CD4-positive, alpha-beta T cell (primary cell): ENCODE results near the gene PTH2. TPM values are rescaled to one million over a fixed set of nuclear protein-coding genes. Genes with fewer than 3 reads are reported as not detected.

ENCODE experiments used
- ATAC-seq: fragments of 200-7000 bp; cut with Tn5 transposase; one replicate; pipeline ENCODE4 v1.10.0; 2022; ENCODE audit warnings: mild to moderate bottlenecking; ENCODE audit not compliant: poor library complexity
- CTCF ChIA-PET: fragments of 350-600 bp; sonication (Branson Sonifier 250); formaldehyde crosslinking; loops from one replicate; lab custom pipeline; 2021; ENCODE audit warnings: antibody characterized with exemption, inconsistent platforms; lab: Charles Lee
- POLR2A ChIA-PET: fragments of 350-600 bp; sonication (Branson Sonifier 250); formaldehyde crosslinking; loops from one replicate; lab custom pipeline; 2021; ENCODE audit warnings: antibody characterized with exemption, inconsistent platforms; lab: Charles Lee
- DNase-seq, 14 experiments: peaks; one replicate each; pipeline ENCODE4 v3.0.0-alpha.2; 2013 to 2020; ENCODE audit warnings: mixed read lengths in 2 of 14
- H3K27ac ChIP-seq, 2 donors: one replicate each; pipeline versions ENCODE4 v1.5.1 to v1.7.0; 2013; ENCODE audit warnings: low read length in 2 of 2, low read depth in 1 of 2, mild to moderate bottlenecking in 1 of 2
- H3K27me3 ChIP-seq, 2 experiments: 1 replicate in 1 of 2; 2 replicates in 1 of 2; pipeline versions ENCODE4 v1.6.1 to v1.7.0; 2013; ENCODE audit warnings: low read length in 2 of 2, control low read depth in 1 of 2, mild to moderate bottlenecking in 1 of 2, moderate library complexity in 1 of 2; ENCODE audit not compliant: insufficient read depth in 2 of 2, control insufficient read depth in 1 of 2
- H3K36me3 ChIP-seq: one replicate; pipeline ENCODE4 v1.6.1; 2013; ENCODE audit warnings: low read length, control low read depth; ENCODE audit not compliant: insufficient read depth
- H3K4me1 ChIP-seq: one replicate; pipeline ENCODE4 v1.6.1; 2013; ENCODE audit warnings: low read length, control low read depth; ENCODE audit not compliant: insufficient read depth
- H3K4me3 ChIP-seq: one replicate; pipeline ENCODE4 v1.5.1; 2013; ENCODE audit warnings: mild to moderate bottlenecking, low read length, moderate library complexity
- H3K9me3 ChIP-seq, 2 experiments: 1 replicate in 1 of 2; 2 replicates in 1 of 2; pipeline versions ENCODE4 v1.6.1 to v1.7.0; 2013; ENCODE audit warnings: low read length in 2 of 2, mild to moderate bottlenecking in 2 of 2, control low read depth in 1 of 2, moderate library complexity in 1 of 2; ENCODE audit not compliant: control insufficient read depth in 1 of 2, insufficient read depth in 1 of 2
- H3K27ac Mint-ChIP-seq: one replicate; pipeline ENCODE4 v1.8.0; 2020; ENCODE audit warnings: mixed read lengths
- H3K27me3 Mint-ChIP-seq: one replicate; pipeline ENCODE4 v1.8.0; 2021; ENCODE audit warnings: mixed read lengths
- H3K36me3 Mint-ChIP-seq: one replicate; pipeline ENCODE4 v1.8.0; 2021; ENCODE audit warnings: low read depth, mixed read lengths
- H3K4me1 Mint-ChIP-seq: one replicate; pipeline ENCODE4 v1.8.0; 2021; ENCODE audit warnings: low read depth, mixed read lengths
- H3K4me3 Mint-ChIP-seq: one replicate; pipeline ENCODE4 v1.8.0; 2020; ENCODE audit warnings: mild to moderate bottlenecking, mixed read lengths
- H3K9me3 Mint-ChIP-seq: one replicate; pipeline ENCODE4 v1.8.0; 2020; ENCODE audit warnings: mixed read lengths
- intact Hi-C, 2 experiments: fragments of 100-400 bp; cut with DNase I in 1 of 2; cut with micrococcal nuclease in 1 of 2; formaldehyde crosslinking; loops; one replicate each; pipeline versions ENCODE4 v1.15.1 to v1.9.0; 2023 to 2025; cut with DNase I, micrococcal nuclease
- total RNA-seq, 174 experiments: library from RNA in 2 of 174; stranded (reverse) in 2 of 174; gene quantifications; one replicate each; pipeline ENCODE4 v1.2.3 and lab custom pipeline; 2021 to 2026
- TF ChIP-seq, protein P1 (sequence below): fragments of 200-600 bp; IDR thresholded peaks from one replicate; pipeline ENCODE4 v1.8.0; 2022; ENCODE audit warnings: antibody characterized with exemption, mild to moderate bottlenecking

Gene PTH2
- total RNA-seq, 2 experiments from 2014 or later: not detected

DNA sequence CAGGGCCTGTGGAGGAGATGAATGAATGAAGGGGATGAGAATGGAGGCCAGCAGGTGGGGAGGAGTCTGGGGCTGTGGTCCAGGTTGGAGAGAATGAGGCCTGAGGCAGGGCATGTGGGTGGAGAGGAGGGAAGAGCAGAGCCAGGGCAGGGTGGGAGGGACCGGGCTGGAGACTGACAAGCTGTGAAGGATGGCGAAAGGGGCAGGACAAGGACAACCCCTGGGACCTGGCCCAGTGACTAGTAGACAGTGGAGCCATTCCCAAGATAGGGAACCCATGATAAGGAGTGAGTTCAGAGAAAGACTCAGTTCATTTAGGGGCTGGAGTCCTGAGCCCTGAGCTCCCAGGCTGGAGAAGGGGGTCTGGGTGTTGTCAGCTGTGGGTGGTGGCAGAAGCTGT is 3.0 kb downstream of the PTH2 start:
- DNase-seq: no peak
- Mint-ChIP-seq H3K27ac (no peak overlapping the region), H3K4me1 (peaks cover 47% of the 10 kb centered on the region), H3K27me3 (peaks cover 68% of the 10 kb centered on the region), H3K4me3 (no peak overlapping the region), H3K9me3 (no peaks in the 10 kb centered on the region), H3K36me3 (no peaks in the 10 kb centered on the region)
- ATAC-seq: no peak
- Histone ChIP-seq H3K27ac (no peak overlapping the region), H3K36me3 (no peaks in the 10 kb centered on the region), H3K4me3 (no peak overlapping the region), H3K27me3 (peaks cover 56 to 71% of the 10 kb centered on the region in 2 experiments), H3K9me3 (peaks cover 0 to 12% of the 10 kb centered on the region in 2 experiments), H3K4me1 (peaks cover 39% of the 10 kb centered on the region)
- intact Hi-C loops: no loop called here
- TF ChIP-seq, protein P1, sequence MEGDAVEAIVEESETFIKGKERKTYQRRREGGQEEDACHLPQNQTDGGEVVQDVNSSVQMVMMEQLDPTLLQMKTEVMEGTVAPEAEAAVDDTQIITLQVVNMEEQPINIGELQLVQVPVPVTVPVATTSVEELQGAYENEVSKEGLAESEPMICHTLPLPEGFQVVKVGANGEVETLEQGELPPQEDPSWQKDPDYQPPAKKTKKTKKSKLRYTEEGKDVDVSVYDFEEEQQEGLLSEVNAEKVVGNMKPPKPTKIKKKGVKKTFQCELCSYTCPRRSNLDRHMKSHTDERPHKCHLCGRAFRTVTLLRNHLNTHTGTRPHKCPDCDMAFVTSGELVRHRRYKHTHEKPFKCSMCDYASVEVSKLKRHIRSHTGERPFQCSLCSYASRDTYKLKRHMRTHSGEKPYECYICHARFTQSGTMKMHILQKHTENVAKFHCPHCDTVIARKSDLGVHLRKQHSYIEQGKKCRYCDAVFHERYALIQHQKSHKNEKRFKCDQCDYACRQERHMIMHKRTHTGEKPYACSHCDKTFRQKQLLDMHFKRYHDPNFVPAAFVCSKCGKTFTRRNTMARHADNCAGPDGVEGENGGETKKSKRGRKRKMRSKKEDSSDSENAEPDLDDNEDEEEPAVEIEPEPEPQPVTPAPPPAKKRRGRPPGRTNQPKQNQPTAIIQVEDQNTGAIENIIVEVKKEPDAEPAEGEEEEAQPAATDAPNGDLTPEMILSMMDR: no peak
- POLR2A ChIA-PET: interaction anchor here (1.3 to 4.2 kb wide), 2 partner anchors 10 to 14 kb away, joined by 3 to 20 read pairs; no protein-coding TSS in a partner anchor
- CTCF ChIA-PET: interaction anchor here (1.7 to 1.9 kb wide), 2 partner anchors 28 to 50 kb away, joined by 4 to 5 read pairs; no protein-coding TSS in a partner anchor

DNA sequence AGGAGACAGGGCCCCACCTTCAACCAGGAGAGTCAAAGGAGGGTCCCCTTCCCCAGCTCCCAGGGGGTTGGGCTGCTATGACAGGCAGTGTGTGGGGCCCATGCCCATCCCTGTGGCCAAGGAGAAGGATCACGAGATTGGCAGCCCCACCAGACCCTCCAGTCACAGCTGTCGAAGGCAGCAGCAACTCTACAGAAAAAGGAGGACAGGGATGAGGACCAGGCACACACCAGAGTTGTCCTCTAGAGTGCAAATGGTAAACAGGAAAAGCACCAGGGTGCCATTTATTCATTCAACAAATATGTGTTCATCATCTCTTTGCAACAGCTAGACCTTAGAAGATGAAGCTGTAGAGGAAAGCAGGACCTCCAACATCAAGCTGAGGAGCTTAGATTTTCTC is 4.1 kb downstream of the PTH2 start:
- CTCF ChIA-PET: interaction anchor here (1.9 kb wide), 1 partner anchor 27 kb away, joined by 4 read pairs; no protein-coding TSS in a partner anchor
- Histone ChIP-seq H3K36me3 (no peaks in the 10 kb centered on the region), H3K4me3 (no peak overlapping the region), H3K9me3 (peaks cover 0 to 12% of the 10 kb centered on the region in 2 experiments), H3K27ac (no peak overlapping the region), H3K4me1 (peaks cover 33% of the 10 kb centered on the region), H3K27me3 (peaks cover 49 to 61% of the 10 kb centered on the region in 2 experiments)
- H3K4me3 Mint-ChIP-seq: no peak overlapping the region
- ATAC-seq (no peak), DNase-seq (no peak)
- POLR2A ChIA-PET: interaction anchor here (4.2 kb wide), 1 partner anchor 9 kb away, joined by 20 read pairs; no protein-coding TSS in a partner anchor
- intact Hi-C loops: no loop called here
- H3K9me3 Mint-ChIP-seq: no peaks in the 10 kb centered on the region
- no peaks in the 10 kb centered on the region for H3K36me3 Mint-ChIP-seq
- peaks cover 60% of the 10 kb centered on the region for H3K27me3 Mint-ChIP-seq
- TF ChIP-seq, protein P1: no peak
- H3K4me1 Mint-ChIP-seq: peaks cover 45% of the 10 kb centered on the region
- H3K27ac Mint-ChIP-seq: no peak overlapping the region

DNA sequence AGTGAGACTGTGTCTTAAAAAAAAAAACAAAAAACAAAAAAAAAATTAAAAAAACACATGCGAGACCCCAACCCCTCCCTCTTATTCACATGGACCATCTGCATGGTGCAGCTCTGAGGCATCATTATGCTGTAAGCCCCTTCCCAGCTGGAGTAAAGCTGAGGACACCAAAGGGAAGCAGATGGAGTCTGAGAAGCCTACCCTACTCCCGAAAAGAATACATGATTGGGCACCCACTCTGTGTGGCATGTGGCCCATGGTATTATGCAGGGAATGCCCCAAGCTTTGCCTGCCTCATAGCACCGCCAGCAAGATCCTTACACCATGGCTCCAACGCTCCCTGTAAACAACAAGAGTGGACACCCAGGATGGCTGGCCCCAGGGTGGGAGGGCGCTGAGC is 4.7 kb downstream of the PTH2 start:
- intact Hi-C loops: no loop called here
- TF ChIP-seq, protein P1: no peak
- Histone ChIP-seq H3K27me3 (peaks cover 44 to 55% of the 10 kb centered on the region in 2 experiments), H3K36me3 (no peaks in the 10 kb centered on the region), H3K4me3 (no peak overlapping the region), H3K27ac (no peak overlapping the region), H3K4me1 (peaks cover 26% of the 10 kb centered on the region), H3K9me3 (peaks cover 0 to 12% of the 10 kb centered on the region in 2 experiments)
- peaks cover 38% of the 10 kb centered on the region for H3K4me1 Mint-ChIP-seq
- POLR2A ChIA-PET: interaction anchor here (4.2 kb wide), 1 partner anchor 8 kb away, joined by 20 read pairs; no protein-coding TSS in a partner anchor
- peaks cover 53% of the 10 kb centered on the region for H3K27me3 Mint-ChIP-seq
- DNase-seq (no peak), ATAC-seq (no peak)
- CTCF ChIA-PET: no interaction called here
- no peaks in the 10 kb centered on the region for H3K9me3 Mint-ChIP-seq
- H3K36me3 Mint-ChIP-seq: no peaks in the 10 kb centered on the region
- H3K4me3 Mint-ChIP-seq: no peak overlapping the region
- H3K27ac Mint-ChIP-seq: no peak overlapping the region
